AG04449 (cell line): ENCODE measurements around the gene ALX4.
A peak's percentile ranks its signal among the peaks of the same experiment; 100 is the strongest.

ENCODE experiments used
- CTCF ChIA-PET: fragments of 350-600 bp; formaldehyde crosslinking; extraction: SDS; loops from one replicate; lab custom pipeline; 2021; ENCODE audit warnings: antibody characterized with exemption; lab: Yijun Ruan, JAX
- POLR2A ChIA-PET: fragments of 400-600, 350-600 bp; formaldehyde crosslinking; extraction: SDS; loops from one replicate; lab custom pipeline; 2020; ENCODE audit warnings: antibody characterized with exemption, inconsistent platforms; lab: Yijun Ruan, JAX
- DNase-seq: peaks from one replicate; pipeline ENCODE4 v3.0.0-alpha.2; 2010; ENCODE audit warnings: low read depth, low spot score
- H3K4me3 ChIP-seq: 2 replicates; pipeline ENCODE4 v1.5.1; 2011; ENCODE audit warnings: low read depth, mild to moderate bottlenecking, control low read depth, low read length
- TF ChIP-seq, protein P1 (sequence below): IDR thresholded peaks from one replicate; pipeline ENCODE4 v1.5.1; 2011; ENCODE audit warnings: mild to moderate bottlenecking, moderate library complexity, low read length, control low read depth, inconsistent platforms; ENCODE audit not compliant: insufficient read depth; ENCODE audit errors: missing control alignments

ALX4 gene

DNA sequence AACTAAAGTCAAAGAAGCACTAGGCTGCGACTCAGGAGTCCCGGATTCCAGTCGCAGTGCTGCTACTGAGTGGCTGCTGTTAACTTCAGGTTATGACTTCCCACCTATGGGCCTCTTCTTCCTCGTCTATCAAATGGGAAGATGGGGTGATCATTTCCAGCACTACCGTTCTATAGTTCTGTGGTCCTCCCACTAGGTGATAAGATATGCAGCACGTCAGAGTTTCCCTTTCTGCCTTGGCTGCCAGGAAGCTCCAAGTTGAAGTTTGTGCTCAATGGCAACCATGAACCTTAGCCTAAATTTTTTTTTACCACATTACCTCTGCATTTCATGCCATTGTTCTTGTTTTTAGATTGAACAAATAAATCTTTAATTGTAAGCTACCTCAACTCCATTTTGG is 38.7 kb downstream of the ALX4 start:
- H3K4me3 ChIP-seq = no peak overlapping the region
- ChIA-PET POLR2A (interaction anchor here (0.9 kb wide), 1 partner anchor 9 kb away, joined by 3 read pairs; no protein-coding TSS in a partner anchor), CTCF (interaction anchor here (1.3 to 15.7 kb wide), 2 partner anchors 17 to 138 kb away, joined by 3 to 160 read pairs; no protein-coding TSS in a partner anchor)
- no peak for DNase-seq
- TF ChIP-seq, protein P1, sequence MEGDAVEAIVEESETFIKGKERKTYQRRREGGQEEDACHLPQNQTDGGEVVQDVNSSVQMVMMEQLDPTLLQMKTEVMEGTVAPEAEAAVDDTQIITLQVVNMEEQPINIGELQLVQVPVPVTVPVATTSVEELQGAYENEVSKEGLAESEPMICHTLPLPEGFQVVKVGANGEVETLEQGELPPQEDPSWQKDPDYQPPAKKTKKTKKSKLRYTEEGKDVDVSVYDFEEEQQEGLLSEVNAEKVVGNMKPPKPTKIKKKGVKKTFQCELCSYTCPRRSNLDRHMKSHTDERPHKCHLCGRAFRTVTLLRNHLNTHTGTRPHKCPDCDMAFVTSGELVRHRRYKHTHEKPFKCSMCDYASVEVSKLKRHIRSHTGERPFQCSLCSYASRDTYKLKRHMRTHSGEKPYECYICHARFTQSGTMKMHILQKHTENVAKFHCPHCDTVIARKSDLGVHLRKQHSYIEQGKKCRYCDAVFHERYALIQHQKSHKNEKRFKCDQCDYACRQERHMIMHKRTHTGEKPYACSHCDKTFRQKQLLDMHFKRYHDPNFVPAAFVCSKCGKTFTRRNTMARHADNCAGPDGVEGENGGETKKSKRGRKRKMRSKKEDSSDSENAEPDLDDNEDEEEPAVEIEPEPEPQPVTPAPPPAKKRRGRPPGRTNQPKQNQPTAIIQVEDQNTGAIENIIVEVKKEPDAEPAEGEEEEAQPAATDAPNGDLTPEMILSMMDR = no peak

DNA sequence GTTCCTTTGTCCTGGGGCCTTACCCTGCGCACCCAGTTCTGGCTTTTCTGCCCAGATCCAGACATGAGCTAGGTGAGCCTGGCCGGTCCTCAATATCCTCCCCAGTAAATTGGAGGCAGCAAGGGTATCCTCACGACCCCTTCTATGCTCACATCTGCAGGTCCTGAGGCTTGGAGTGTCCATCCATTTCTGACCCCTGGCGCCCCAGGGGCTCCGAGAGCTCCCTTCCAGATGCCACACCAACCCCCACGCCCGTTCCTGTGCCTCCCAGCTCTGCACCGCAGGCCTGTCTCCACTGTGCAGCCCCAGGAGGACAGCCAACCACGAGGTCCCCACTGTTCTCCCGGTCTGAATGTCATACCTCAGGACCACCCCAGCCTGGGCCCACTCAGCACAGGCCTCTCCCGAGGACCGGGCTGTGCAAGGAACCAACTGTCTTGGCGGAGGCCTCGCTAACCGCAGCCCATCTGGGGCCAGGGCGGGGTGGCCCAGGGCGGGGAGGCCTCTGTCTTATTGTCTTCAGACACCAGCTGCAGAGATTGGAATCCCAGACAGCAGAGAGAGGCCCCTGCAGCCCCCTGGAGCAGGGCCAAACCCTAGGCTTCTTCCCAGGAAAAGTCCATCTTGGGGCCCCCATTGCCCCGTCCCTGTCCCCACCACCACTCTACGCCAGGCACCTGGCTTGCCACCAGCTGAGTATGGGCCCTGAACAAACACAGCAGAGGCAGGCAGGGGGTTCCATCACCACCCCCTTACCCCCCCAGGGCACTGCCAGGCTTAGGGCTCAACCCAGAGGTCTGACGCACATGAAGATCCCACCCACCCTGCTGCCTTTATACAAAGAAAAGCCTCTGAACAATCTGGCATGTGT is 39.3 kb downstream of the ALX4 start:
- TF ChIP-seq, protein P1 = no peak
- ChIA-PET POLR2A (interaction anchor here (0.9 kb wide), 1 partner anchor 8 kb away, joined by 3 read pairs; no protein-coding TSS in a partner anchor), CTCF (interaction anchor here (1.0 to 15.7 kb wide), 6 partner anchors 17 to 286 kb away, joined by 3 to 160 read pairs (median 4); no protein-coding TSS in a partner anchor)
- H3K4me3 ChIP-seq = no peak overlapping the region
- DNase-seq = no peak

DNA sequence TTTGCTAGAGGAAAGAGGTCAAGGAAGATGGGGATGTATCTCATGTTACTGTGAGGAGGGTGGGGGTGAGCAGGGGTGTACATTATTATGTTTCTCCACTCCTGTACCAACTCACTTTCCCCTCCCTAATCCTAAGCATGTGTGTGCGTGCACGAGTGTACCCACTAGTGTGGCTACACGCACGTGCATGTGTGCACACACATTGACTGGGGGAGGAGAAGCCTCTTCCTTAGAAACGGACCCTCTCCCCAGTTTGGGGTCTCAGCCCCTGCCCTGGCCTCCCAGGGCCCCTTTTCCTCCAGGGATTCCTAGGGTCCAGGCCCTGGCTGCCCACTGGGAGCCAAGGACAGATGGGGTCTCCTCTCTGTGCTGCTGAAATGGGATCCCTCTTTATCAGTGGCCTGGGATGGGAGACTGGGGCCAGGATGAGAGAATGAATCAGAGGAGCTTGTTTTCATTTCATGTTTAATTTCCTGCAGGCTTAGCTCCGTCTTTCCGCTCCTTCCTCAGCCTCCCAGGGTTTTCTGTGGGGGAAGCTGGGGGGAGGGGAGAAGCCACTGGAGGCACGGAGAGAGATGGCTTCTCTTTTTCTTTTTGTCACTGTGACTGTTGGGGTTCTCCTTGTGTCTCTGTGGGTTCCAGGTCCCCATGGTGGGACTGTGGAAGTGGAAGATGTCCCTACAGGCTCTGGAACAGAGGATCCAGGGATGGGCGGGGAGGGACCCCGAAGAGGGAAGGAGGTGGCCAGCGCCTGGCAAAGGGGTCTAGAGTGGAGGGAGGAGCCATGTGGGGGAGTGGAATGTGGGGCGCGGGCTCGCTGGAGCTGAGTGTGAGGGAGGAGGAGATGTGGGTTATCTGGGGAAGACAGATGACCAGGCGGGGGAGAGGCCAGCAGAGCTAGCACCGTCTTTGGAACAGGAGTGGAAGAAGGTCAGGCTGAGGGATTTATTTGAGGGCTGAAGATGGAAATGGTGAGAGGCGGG is 40.3 kb downstream of the ALX4 start:
- POLR2A ChIA-PET = interaction anchor here (0.7 to 1.2 kb wide), 4 partner anchors 11 to 92 kb away, joined by 3 to 4 read pairs (median 4); no protein-coding TSS in a partner anchor
- CTCF ChIA-PET = interaction anchor here (1.0 to 15.7 kb wide), 7 partner anchors 11 to 287 kb away, joined by 3 to 160 read pairs (median 4); no protein-coding TSS in a partner anchor

DNA sequence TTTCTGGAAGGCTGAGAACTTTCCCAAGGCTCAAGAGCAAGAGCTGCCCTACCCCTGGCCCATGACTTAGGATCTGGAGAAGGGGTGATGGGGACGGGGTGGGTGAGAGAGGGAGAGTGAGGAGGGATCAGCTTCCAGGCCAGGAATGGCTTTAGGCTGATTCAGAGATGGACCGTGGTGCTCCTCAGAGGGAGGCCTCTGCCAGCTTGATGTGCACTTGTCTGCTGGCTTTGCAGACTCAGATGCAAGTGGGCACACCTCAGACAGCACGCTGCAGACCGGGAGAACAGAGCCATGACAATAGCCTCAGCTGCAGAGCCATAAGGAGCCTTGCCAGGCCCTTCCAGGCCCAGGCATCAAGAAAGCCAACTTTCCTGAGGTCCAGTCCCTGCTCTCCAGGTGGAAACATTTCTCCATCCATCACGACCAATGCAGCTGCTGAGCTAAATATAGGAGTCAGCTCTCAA is 41.3 kb downstream of the ALX4 start:
- H3K4me3 ChIP-seq = no peak overlapping the region
- TF ChIP-seq, protein P1 = no peak
- POLR2A ChIA-PET = interaction anchor here (1.2 kb wide), 1 partner anchor 10 kb away, joined by 4 read pairs; no protein-coding TSS in a partner anchor
- CTCF ChIA-PET = interaction anchor here (1.0 to 15.7 kb wide), 4 partner anchors 19 to 269 kb away, joined by 3 to 160 read pairs (median 4); no protein-coding TSS in a partner anchor
- no peak for DNase-seq

More for the DNA sequence above, 40.3 kb downstream of the ALX4 start:
- no peak for DNase-seq
- H3K4me3 ChIP-seq = peak overlapping the region; percentile 33
- TF ChIP-seq, protein P1 = no peak

DNA sequence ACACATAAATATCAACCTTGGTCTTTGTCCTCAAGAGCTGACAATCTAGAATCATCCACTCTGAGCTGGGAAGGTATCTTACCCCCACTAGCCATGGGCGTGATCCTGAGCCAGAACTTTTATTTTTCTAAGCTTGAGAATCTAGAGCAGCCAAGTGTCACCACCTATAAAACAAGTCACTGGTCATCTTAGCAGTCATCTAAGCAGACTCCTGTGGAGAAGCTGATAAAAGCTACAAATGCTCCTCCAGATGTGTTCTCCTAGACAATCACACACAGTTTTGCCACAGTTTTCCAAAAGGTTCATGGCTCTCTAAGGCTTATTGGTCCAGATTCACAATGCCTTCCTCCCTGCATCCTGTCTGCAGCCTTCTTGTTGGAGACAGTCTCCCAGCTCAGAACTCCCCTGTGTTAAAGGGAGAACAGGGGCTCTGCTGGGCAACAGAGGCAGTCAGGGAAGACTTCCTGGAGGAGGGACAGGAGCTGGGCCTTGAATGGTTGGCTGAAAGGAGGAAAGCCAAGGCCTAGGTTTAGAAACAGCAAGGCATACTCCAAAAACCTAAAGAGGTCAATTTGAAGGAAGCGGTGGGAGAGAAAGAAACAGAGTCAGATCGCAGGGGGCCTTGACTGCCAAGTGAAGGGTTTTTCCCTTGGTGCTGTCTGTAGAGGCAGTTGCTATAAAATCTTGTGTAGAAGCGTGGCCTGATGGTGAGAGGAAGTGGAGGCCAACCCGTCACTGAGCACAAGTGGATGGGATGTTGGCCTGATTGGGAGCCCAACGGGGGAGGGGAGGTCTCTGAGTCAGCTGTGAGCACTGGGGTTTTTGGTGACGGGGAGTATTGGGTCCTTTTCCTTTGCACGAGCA is 42.0 kb downstream of the ALX4 start:
- TF ChIP-seq, protein P1 = no peak
- no peak for DNase-seq
- CTCF ChIA-PET = interaction anchor here (1.0 to 15.7 kb wide), 4 partner anchors 20 to 270 kb away, joined by 3 to 160 read pairs (median 4); no protein-coding TSS in a partner anchor
- H3K4me3 ChIP-seq = no peak overlapping the region
- POLR2A ChIA-PET = no interaction called here
